ENCODE measurements around the gene TLN1. TPM values are rescaled to one million over a fixed set of nuclear protein-coding genes. Genes with fewer than 3 reads are reported as not detected.

TLN1 gene
- total RNA-seq, 2 donors from 2014 or later: 273 to 370 TPM

DNA sequence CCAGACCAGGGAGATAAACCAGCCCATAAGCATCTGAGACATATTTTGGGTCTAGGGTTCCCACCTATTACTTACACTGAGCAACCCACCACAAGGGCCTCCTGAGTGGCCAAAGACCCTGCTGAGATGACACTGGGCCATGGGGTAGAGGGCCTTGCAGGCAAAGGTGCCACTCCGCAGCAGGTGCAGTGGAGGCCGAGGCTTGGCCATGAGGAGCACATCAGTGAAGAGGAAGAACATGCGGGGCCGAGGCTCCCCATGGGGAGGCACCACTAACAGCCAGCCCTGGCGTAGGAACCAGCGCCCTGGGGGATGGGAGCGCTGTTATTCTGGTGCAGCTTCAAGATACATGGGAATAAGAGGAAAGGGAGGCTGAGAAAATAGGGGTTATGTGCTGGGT, 69.6 kb downstream of the TLN1 start:
- no peak for DNase-seq (ENCODE audit: low spot score)
- H3K27ac ChIP-seq: peak overlapping the region; percentile 97 to 98
- H3K4me1 ChIP-seq: peaks cover 0 to 46% of the 10 kb centered on the region in 2 donors
- no peak overlapping the region for H3K4me3 ChIP-seq
- no peaks in the 10 kb centered on the region for H3K27me3 ChIP-seq
- peaks cover 15% of the 10 kb centered on the region for H3K36me3 ChIP-seq
- no peaks in the 10 kb centered on the region for H3K9me3 ChIP-seq
- TF ChIP-seq CTCF (IDR thresholded peaks at IDR 0.05): no peak

- Histone ChIP-seq H3K4me1 (peaks cover 0 to 52% of the 10 kb centered on the region in 2 donors), H3K27me3 (no peaks in the 10 kb centered on the region), H3K4me3 (no peak overlapping the region), H3K36me3 (peaks cover 15% of the 10 kb centered on the region), H3K27ac (peak overlapping the region; percentile 97 to 98), H3K9me3 (no peaks in the 10 kb centered on the region)
- TF ChIP-seq CTCF (IDR thresholded peaks at IDR 0.05): no peak
- DNase-seq (ENCODE audit: low spot score): no peak
These were observed 70.1 kb downstream of the TLN1 start for GRCh38 chr9:35661756-35662350.

DNA sequence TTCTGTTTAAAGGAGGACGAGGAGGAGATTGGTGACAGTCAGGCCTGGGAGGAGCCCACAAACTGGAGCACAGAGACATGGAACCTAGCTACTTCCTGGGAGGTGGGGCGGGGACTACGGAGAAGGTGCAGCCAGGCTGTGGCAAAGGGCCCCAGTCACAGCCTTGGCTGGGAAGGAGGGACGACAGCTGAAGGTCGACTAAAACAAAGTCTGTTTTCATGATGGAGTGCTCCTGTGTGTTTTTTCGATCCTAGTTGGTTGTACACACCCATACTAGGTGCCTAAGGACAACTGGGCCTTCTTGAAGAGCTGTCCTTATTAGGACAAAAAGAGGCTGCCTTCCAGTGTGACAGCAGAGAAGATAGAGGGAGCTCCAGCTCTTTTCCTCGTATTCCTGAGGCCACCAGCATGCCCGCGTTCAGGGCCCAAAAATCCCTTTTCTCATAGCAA, 71.0 kb downstream of the TLN1 start:
- TF ChIP-seq CTCF (IDR thresholded peaks at IDR 0.05): peak in 1 of 2 donors; percentile 73
- H3K36me3 ChIP-seq: peaks cover 15% of the 10 kb centered on the region
- peaks cover 0 to 54% of the 10 kb centered on the region in 2 donors for H3K4me1 ChIP-seq

GRCh38 chr9:35659340-35659739, 72.7 kb downstream of the TLN1 start:
- Histone ChIP-seq H3K27me3 (no peaks in the 10 kb centered on the region), H3K36me3 (peaks cover 15% of the 10 kb centered on the region), H3K4me3 (peak overlapping the region; percentile 85 to 89), H3K4me1 (peaks cover 0 to 42% of the 10 kb centered on the region in 2 donors), H3K9me3 (no peaks in the 10 kb centered on the region), H3K27ac (peak overlapping the region; percentile 97 to 98)
- DNase-seq (ENCODE audit: low spot score): no peak
- no peak for TF ChIP-seq CTCF (IDR thresholded peaks at IDR 0.05)

More for the DNA sequence above, 71.0 kb downstream of the TLN1 start:
- no peak for DNase-seq (ENCODE audit: low spot score)
- H3K27ac ChIP-seq: peak overlapping the region; percentile 97 to 98
- H3K9me3 ChIP-seq: no peaks in the 10 kb centered on the region
- H3K4me3 ChIP-seq: no peak overlapping the region
- H3K27me3 ChIP-seq: no peaks in the 10 kb centered on the region

DNA sequence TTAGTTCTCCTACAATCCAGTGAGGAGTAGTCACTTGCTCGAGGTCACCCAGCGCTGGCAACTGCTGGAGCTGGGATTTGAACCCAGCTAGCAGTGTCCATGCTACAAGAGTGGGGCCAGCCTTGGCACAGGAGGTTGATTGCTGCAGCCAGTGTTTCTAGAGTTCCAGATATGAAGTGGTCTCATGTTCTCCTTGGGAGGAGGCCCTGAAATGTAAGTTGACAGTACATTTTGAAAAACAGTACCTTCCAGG, 73.1 kb downstream of the TLN1 start:
- Histone ChIP-seq H3K4me1 (peaks cover 0 to 42% of the 10 kb centered on the region in 2 donors), H3K27me3 (no peaks in the 10 kb centered on the region), H3K36me3 (peaks cover 15% of the 10 kb centered on the region), H3K9me3 (no peaks in the 10 kb centered on the region), H3K27ac (peak overlapping the region; percentile 97 to 98), H3K4me3 (peak overlapping the region; percentile 85 to 89)
- no peak for DNase-seq (ENCODE audit: low spot score)
- TF ChIP-seq CTCF (IDR thresholded peaks at IDR 0.05): no peak

Measured in right atrium auricular region (tissue), 2 donors.